Calu3 (cell line): ENCODE results near the gene MAG. TPM values are rescaled to one million over a fixed set of nuclear protein-coding genes. Genes with fewer than 3 reads are reported as not detected.

Experiments
- BruUV-seq: library from RNA; stranded (reverse); fragments of 400-500 nt; replicated peaks from 2 replicates; lab custom pipeline; 2021; lab: Mats Ljungman, UMichigan
- CTCF ChIA-PET: fragments of 300-600 bp; sonication (Branson Sonifier 250); formaldehyde crosslinking; loops from one replicate; lab custom pipeline; 2022; ENCODE audit warnings: antibody characterized with exemption; lab: Charles Lee
- DNase-seq: peaks from one replicate; pipeline ENCODE4 v3.0.0; 2022
- H3K27ac Mint-ChIP-seq: one replicate; pipeline ENCODE4 v1.8.0; 2022; ENCODE audit warnings: mixed read lengths; ENCODE audit not compliant: unreplicated experiment
- H3K27me3 Mint-ChIP-seq: one replicate; pipeline ENCODE4 v1.8.0; 2022; ENCODE audit warnings: mixed read lengths; ENCODE audit not compliant: unreplicated experiment
- H3K36me3 Mint-ChIP-seq: one replicate; pipeline ENCODE4 v1.8.0; 2022; ENCODE audit warnings: mild to moderate bottlenecking, moderate library complexity, mixed read lengths; ENCODE audit not compliant: insufficient read depth, unreplicated experiment
- H3K4me1 Mint-ChIP-seq: one replicate; pipeline ENCODE4 v1.8.0; 2022; ENCODE audit warnings: mild to moderate bottlenecking, low read depth, mixed read lengths; ENCODE audit not compliant: unreplicated experiment
- H3K4me3 Mint-ChIP-seq: one replicate; pipeline ENCODE4 v1.8.0; 2022; ENCODE audit warnings: mild to moderate bottlenecking, low read depth, moderate library complexity, mixed read lengths; ENCODE audit not compliant: unreplicated experiment
- H3K9me3 Mint-ChIP-seq: one replicate; pipeline ENCODE4 v1.8.0; 2022; ENCODE audit warnings: low read depth, mixed read lengths; ENCODE audit not compliant: unreplicated experiment
- intact Hi-C: fragments of 100-400 bp; cut with micrococcal nuclease; formaldehyde crosslinking; loops from one replicate; pipeline ENCODE4 v1.10.0; 2022; ENCODE audit not compliant: unreplicated experiment
- total RNA-seq: library from RNA; stranded (reverse); gene quantifications from 2 replicates; pipeline ENCODE4 v1.2.3, GENCODE V29; 2022
- TF ChIP-seq, protein P1 (sequence below): fragments of 200-600 bp; IDR thresholded peaks from one replicate; pipeline ENCODE4 v1.8.0; 2022; ENCODE audit warnings: antibody characterized with exemption; ENCODE audit not compliant: unreplicated experiment

Gene MAG
- total RNA-seq, 1 experiment from 2014 or later: not detected

- no TSS peak for BruUV-seq
- Mint-ChIP-seq H3K27ac (no peak overlapping the region), H3K27me3 (peaks cover 32% of the 10 kb centered on the region), H3K4me3 (no peak overlapping the region), H3K9me3 (no peaks in the 10 kb centered on the region), H3K4me1 (no peaks in the 10 kb centered on the region), H3K36me3 (no peaks in the 10 kb centered on the region)
- no peak for DNase-seq
- intact Hi-C loops: no loop called here
- CTCF ChIA-PET: interaction anchor here (0.6 kb wide), 1 partner anchor 343 kb away, joined by 5 read pairs; no protein-coding TSS in a partner anchor
- TF ChIP-seq, protein P1, sequence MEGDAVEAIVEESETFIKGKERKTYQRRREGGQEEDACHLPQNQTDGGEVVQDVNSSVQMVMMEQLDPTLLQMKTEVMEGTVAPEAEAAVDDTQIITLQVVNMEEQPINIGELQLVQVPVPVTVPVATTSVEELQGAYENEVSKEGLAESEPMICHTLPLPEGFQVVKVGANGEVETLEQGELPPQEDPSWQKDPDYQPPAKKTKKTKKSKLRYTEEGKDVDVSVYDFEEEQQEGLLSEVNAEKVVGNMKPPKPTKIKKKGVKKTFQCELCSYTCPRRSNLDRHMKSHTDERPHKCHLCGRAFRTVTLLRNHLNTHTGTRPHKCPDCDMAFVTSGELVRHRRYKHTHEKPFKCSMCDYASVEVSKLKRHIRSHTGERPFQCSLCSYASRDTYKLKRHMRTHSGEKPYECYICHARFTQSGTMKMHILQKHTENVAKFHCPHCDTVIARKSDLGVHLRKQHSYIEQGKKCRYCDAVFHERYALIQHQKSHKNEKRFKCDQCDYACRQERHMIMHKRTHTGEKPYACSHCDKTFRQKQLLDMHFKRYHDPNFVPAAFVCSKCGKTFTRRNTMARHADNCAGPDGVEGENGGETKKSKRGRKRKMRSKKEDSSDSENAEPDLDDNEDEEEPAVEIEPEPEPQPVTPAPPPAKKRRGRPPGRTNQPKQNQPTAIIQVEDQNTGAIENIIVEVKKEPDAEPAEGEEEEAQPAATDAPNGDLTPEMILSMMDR: no peak
These were observed 48.5 kb downstream of the MAG start for GRCh38 chr19:35340431-35340830.

DNA sequence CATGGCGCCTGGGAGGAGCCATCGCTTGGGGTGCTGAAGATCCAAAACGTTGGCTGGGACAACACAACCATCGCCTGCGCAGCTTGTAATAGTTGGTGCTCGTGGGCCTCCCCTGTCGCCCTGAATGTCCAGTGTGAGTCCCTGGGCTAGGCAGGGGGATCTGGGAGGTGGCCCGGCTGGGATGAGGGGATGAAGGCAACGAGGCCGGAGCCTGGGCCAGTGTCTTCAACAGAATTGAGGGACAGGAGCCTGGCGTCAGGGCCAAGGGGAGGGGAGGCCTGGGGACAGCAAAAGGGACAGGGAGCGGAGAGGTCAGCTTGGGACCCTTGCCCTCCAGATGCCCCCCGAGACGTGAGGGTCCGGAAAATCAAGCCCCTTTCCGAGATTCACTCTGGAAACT, 49.0 kb downstream of the MAG start:
- Mint-ChIP-seq H3K4me3 (no peak overlapping the region), H3K27ac (no peak overlapping the region), H3K27me3 (peaks cover 35% of the 10 kb centered on the region), H3K4me1 (no peaks in the 10 kb centered on the region), H3K36me3 (no peaks in the 10 kb centered on the region), H3K9me3 (no peaks in the 10 kb centered on the region)
- DNase-seq: no peak
- intact Hi-C loops: no loop called here
- BruUV-seq: no TSS peak
- CTCF ChIA-PET: no interaction called here
- TF ChIP-seq, protein P1: no peak

DNA sequence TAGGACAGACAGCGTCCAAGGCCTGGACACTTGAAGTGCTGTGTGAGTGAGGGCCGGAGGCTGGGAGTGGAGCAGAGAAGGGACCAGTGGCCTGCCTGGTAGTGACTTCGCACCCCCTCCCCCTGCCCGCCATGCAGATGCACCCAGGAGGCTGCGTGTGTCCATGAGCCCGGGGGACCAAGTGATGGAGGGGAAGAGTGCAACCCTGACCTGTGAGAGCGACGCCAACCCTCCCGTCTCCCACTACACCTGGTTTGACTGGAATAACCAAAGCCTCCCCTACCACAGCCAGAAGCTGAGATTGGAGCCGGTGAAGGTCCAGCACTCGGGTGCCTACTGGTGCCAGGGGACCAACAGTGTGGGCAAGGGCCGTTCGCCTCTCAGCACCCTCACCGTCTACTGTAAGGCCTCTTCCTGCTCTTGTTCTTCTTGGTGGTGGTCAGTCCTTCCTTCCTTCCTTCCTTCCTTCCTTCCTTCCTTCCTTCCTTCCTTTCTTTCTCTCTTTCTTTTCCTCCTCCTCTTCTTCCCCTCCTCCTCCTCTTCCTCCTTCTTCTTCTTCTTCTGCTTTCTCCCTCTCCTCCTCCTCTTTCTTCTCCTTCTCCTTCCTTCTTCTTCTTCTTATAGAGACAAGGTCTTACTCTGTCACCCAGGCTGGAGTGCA, 49.7 kb downstream of the MAG start:
- no TSS peak for BruUV-seq
- H3K27ac Mint-ChIP-seq: no peak overlapping the region
- TF ChIP-seq, protein P1: no peak
- H3K4me1 Mint-ChIP-seq: no peaks in the 10 kb centered on the region
- no peaks in the 10 kb centered on the region for H3K9me3 Mint-ChIP-seq
- intact Hi-C loops: no loop called here
- no peaks in the 10 kb centered on the region for H3K36me3 Mint-ChIP-seq
- CTCF ChIA-PET: no interaction called here
- H3K4me3 Mint-ChIP-seq: no peak overlapping the region
- H3K27me3 Mint-ChIP-seq: peaks cover 42% of the 10 kb centered on the region
- DNase-seq: no peak

GRCh38 chr19:35342430-35342829, 50.5 kb downstream of the MAG start:
- no peaks in the 10 kb centered on the region for H3K36me3 Mint-ChIP-seq
- TF ChIP-seq, protein P1: no peak
- H3K27me3 Mint-ChIP-seq: peaks cover 45% of the 10 kb centered on the region
- H3K4me1 Mint-ChIP-seq: no peaks in the 10 kb centered on the region
- H3K27ac Mint-ChIP-seq: no peak overlapping the region
- CTCF ChIA-PET: no interaction called here
- no TSS peak for BruUV-seq
- no peak for DNase-seq
- H3K4me3 Mint-ChIP-seq: no peak overlapping the region
- no peaks in the 10 kb centered on the region for H3K9me3 Mint-ChIP-seq
- intact Hi-C loops: no loop called here
